Inflammatory macrophage (primary cell): ENCODE data around the gene MBLAC2.
A peak's percentile ranks its signal among the peaks of the same experiment; 100 is the strongest.

Experiments
- DNase-seq, 2 donors: peaks; one replicate each; pipeline ENCODE4 v3.0.0-alpha.2; 2020 to 2022

The MBLAC2 gene

DNA sequence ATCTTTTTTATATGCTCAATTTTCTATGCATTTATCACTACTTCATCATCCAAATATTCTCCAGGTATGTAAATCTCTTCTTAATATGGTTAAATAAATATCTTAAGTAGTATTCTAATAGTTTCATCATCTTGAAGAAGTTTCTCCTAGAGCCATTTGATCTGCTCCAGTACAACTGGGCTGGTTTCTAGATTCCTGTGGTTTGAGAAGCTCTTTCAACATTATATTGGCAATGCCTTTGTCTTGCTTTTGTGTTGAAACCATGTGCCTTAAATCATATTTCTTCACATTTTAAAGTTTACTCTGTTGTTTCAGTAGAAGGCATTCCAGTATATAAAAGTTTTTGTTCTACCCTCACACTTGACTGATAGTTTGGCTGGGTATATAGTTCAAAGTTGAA lies 27.6 kb downstream of the MBLAC2 start:
- no peak for DNase-seq

DNA sequence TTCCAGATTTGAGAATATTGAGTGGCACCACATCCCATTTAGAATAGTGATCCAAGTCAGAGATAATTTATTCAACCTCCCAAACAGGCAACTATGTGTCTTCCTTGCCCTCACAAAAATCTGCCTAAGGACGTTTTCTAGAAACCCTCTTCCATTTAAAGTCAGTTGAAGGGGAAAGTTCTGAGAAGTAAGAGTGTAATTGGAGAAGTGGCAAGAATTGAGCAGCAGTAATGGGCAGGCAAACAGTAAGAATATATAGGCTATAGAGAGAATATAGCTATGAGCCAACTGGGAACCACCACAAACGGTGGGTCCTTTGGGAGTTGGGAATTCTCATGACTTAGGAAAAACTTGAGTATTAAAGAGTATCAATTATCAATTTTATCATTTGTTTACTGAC lies 33.9 kb downstream of the MBLAC2 start:
- DNase-seq = no peak

- no peak for DNase-seq
These were observed 36.5 kb downstream of the MBLAC2 start for GRCh38 chr5:90438100-90438499.

DNA sequence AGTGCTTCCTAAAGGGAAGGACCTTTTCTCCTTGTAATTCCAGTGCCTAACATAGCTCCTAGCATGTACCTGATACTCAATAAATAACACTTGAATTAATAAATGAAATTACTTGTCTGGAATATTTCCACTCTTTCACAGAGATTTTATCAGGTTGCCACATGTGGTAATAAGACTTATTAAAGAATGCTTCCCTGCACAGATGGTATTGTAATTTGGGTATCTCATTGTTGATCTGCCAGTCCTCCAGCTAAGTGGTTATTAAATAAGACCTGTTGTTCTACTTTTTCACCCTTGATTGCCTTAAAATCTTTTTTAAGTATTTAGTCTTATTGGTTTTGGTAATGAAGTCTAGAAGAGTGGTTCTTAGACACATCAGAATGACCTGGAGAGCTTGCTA lies 36.9 kb downstream of the MBLAC2 start:
- no peak for DNase-seq

GRCh38 chr5:90434116-90434714 lies 40.4 kb downstream of the MBLAC2 start:
- peak; percentile 20 to 29 for DNase-seq

DNA sequence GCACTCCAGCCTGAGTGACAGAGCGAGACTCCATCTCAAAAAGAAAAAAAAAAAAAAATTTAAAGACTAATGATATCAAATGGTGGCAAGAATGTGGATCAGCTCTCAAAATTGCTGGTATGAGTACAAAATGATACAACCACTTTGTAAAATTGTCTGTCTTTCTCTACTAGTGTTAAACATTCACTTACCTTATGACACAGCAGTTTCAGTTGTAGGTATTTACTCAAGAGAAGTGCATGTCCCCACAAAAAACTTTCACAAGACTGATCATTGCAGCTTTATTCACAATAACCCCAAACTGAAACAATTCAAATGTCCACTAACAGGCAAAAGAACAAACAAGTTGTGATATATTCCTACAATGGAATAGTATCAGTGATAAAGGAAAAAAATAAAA lies 50.3 kb downstream of the MBLAC2 start:
- no peak for DNase-seq

DNA sequence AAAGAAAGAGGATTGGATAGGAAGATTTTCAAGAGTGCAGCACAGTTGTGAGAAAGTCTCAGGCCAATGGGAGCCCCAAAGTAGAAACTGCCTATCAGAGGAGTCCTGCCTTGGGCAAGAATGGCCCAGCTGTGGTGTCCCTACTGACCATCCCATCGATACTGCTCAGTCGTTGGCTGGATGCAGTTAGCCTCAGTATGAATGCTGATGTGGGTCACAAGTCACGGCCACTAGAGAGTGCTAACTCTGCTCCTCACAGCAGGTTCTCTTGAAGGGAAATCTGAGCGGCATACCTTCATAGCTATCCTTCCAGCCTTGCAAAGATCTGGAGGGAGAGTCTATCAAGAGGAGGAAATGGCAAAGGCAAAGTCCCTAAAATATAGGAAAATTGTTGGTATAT lies 53.4 kb downstream of the MBLAC2 start:
- DNase-seq = no peak

DNA sequence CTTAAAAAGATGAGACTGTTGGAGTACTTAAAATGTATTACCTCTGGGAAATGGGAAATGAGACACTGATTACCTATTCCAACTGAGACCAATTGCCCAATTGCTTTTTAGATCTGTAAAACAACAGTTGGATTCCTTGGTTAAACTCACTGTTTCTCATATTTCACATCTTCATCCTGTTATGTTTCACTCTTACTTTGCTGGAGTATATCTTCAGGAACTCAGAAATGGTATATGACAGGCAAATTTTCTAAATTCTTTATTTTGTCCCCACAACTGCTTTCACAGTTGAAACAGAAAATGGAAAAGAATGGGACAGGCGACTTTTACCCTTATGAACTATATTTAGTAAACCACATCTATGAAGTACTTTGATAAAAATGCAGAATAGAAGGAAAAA lies 56.4 kb downstream of the MBLAC2 start:
- DNase-seq = no peak

DNA sequence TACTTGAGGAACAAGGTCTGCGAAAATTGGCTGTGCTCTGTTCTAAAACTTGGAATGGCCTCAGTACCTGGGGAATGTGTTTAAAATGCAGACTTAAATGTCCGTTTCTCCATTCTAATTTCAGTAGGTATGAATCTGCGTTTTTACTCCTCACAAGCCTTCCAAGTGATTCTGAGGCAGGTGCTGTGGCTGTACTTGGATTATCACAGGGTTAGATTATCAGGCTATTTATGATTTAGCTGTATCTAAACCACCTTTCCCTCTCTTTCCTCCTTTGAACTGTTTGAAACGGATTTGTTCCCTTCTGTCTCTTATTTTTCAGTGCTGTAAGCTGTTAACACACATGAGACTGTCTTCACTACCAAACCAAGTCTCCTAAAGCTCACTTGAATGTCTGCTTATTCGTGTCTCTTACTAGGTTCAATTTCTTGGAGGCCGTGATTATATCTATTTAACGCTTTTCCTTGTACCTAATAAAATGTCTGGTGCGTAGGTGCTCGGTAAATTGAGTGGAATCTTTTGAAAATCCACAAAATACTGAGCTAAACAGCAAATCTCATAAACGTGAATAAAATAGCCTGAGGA lies 64.3 kb downstream of the MBLAC2 start:
- no peak for DNase-seq

DNA sequence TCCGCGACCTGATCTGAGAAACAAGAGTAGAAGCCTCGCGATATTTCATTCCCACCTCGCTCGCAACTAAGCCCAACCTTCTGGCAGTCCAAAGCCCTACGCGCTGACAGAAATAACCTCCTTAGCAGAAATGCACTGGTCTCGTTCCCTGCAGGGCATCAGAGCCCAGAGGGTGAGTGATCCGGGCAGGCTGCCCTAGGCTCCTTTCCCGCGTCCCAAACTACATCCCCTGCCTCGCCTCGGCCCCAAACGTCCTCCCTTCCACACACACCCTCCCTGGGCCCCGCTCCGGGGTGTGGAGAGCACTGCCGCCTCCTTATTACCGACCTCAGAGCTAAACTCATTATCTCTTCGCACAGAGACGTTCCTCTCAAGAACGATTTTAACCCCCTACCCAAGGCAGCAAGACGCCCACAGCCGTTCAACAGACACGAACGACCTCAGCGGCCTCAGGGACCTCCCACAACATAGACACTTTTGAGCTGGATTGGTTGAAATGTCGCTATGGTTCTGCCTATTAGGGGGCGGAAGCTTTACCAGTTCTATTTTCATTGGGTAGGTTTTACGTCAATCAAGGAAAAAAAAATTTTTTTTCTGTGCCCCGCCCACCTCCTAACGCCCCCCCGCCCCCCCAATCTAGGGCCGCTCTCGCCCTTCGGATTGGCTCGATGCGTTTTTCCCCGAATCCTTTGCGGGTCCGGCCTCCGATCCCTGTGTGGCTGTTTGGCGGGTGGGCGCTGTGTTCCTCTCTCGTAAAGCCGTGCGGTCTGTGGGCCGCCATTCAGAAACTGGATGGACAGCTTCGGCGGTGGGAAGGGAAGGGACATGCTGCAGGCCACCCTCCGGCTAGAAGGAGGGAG lies 65.0 kb downstream of the MBLAC2 start, which contains the start of gene CETN3:
Gene CETN3 (minus strand): TSS at position 439 of the 860 bp plus-strand sequence. CDS start 95 bp downstream, at position 344.
- DNase-seq = peak; percentile 97

DNA sequence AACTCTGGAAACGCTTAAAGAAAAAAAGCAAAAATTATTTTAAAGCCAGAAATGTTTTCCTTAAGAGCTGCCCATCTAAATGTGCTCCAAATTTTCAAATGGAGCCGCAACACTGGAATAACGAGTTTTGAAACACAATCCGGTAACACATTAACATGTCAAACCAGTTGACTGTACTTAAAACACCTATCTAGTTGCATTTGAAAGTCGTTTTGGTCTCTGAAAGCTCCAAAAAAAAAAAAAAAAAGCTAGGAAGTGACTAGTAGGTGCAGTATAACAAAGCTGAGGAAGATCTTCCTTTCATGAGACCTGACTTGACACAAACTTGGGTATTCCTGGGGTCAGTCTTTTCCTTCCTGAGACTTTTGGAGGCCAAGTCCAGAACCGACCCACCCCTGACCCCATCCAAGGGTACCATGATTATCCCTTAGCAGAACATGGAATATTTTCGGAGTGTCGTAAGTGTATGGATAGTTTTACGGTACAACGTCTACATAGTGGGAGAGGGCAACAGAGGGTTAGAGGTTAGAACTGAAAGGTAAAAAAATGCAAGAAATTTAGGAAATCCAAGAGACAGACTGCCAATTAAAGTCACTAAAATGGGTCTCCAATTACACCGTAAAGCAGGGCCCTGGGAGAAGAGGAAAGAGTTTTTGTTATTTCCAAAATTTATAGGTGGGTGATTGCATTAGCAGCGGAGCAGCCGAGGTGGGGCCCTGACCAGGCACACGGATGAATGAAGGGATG lies 65.8 kb downstream of the MBLAC2 start:
- no peak for DNase-seq
